ENCODE data around the gene TRIP12.
"Not testable (repeated sequence)": the region's sequence is repeated elsewhere in the genome, so short reads cannot be mapped to it uniquely, and the experiment has no call there.

Gene TRIP12

DNA sequence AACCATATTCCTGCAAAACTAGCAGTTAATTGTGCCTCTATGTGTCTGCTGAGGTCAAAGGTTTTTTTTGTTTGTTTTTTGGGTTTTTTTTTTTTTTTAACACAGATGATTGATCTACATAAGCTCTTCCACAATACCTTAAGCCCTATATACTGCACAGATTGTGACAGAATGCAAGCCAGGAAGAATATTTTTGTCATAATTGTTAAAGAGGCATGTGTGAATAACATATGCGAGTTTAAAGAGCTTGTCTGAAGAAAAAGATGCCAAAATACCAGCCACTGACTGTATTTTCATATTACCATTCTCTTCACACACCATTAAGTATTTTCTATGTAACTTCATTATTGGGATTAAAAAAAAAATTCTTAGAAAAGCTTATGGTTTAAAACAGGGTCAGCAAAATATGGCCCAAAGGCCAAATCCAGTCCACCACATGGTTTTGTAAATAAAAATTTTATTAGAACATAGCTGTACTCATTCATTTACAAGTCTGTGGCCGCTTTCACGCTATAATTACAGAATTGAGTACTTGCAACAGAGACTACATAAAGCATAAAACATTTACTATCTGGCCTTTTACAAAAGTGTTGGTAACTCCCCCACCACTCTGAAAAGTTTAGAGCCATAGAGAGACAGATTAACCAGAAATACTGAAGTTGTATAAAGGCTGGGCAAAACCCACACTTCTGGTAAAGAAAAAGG, 89.9 kb downstream of the TRIP12 start:
- no peak for DNase-seq (ENCODE audit: low read depth in 3 of 3)

DNA sequence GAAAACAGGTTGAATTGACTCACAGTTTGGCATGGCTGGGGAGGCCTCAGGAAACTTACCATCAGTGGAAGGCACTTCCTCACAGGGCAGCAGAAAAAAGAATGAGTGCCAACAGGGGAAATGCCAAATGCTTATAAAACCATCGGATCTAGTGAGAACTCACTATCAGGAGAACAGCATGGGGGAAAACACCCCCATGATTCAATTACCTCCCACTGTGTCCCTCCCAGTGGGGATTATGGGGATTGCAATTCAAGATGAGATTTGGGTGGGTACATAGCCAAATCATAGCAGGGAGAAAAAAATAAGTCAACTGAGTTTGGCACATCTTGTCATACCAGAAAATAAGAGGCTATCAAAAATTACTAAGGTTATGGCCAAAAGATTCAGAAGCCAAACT, 96.3 kb downstream of the TRIP12 start:
- no peak for DNase-seq (ENCODE audit: low read depth in 3 of 3)

DNA sequence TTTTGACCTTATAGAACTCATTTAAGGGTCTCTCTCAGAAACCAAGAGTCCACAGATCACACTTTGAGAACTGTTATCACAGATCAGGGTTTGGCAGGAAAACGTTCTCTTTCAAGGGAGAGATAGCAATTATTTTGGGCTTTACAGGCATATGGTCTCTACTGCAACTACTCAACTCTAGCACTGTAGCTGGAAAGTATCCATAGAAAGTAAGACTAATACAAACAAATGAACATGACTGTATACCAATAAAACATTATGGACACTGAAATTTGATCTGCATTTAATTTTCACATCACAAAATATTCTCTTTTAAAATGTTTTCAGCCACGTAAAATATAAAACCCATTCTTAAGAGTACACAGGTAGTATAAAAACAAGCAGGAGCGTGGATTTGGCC, 100.5 kb downstream of the TRIP12 start:
- no peak for DNase-seq (ENCODE audit: low read depth in 3 of 3)

DNA sequence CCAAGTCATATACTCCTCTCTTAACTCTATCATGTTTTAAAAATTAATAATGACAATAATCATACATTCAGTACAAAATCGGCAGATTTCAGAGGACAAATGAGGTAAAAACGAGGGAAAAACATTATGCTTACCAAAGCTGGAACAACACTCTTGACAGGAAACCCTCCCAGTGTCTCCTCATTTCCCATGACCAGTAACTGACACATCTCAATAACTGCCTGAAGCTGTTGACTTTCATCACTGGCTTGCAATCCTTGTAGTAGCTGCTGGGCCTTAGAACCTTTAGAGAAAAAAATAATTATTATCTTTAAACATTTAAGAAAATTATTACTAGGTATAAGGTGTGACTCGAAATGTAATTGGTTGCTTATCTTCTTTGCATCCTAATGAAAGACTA, 103.6 kb downstream of the TRIP12 start:
- DNase-seq (ENCODE audit: low read depth in 3 of 3): no peak

- no peak for DNase-seq (ENCODE audit: low read depth in 3 of 3)
These were observed 106.0 kb downstream of the TRIP12 start for GRCh38 chr2:229815858-229816257.

DNA sequence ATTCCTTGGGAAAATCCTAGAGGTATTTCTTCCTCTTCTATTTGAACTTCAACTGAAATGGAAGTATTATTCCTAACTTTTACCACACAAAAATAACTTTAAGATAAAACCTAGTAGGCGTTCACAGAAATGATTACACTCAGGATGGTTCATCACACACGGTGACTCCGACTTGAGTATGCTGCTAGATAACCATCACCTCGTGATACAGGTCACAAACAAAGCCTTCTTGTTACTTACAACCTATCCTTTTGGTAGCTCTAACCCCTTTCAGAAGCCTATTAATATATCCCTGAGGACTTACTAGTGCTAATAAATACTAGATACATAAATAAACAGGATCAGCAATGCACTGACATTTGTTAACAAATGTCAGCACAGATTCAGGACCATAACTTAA, 106.5 kb downstream of the TRIP12 start:
- no peak for DNase-seq (ENCODE audit: low read depth in 3 of 3)

DNA sequence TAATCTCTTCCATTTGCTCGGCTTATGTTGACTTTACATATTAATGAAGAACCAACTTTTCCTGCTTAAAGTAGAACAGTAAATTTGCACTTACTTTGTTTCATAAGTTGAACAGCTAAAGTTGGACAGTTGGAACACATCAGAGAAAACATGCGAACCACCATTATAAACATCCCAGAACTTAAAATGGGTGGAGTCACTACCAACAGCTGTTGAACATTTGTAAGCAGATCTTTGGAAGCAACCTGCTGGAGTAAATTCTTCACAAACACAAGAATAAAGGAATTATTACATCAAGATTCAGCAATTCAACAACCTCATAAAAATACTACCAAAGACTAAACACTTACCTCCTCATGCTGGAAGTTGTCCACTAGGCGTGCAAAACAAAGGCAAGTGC, 111.0 kb downstream of the TRIP12 start:
- no peak for DNase-seq (ENCODE audit: low read depth in 3 of 3)

GRCh38 chr2:229805559-229805958, 116.2 kb downstream of the TRIP12 start:
- no peak for DNase-seq (ENCODE audit: low read depth in 3 of 3)

- no peak for DNase-seq (ENCODE audit: low read depth in 3 of 3)
These were observed 119.0 kb downstream of the TRIP12 start for GRCh38 chr2:229802785-229803184.

GRCh38 chr2:229800997-229801754, 120.6 kb downstream of the TRIP12 start:
- peak; percentile 33 to 51 (median 38) for DNase-seq (ENCODE audit: low read depth in 3 of 3)

GRCh38 chr2:229798446-229799155, 123.2 kb downstream of the TRIP12 start:
- no peak for DNase-seq (ENCODE audit: low read depth in 3 of 3)

DNA sequence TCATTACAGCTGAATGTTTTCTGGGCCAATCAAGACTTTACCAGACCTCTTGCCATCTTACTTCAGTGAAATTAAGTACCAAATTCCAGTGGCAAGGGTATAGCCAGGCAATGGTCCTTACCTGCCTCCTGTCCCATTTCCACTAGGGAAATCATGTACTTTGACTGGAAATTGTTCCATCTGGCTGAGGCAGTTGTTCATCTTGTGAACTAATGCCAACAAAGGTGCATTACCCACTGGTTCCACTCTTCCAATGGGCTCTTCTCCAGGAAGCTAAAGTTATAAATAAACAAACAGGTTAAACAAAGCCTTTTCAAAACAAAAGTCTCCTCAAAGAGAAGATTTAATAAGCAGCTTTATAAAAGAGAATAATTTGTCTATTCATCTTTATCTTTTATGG, 126.8 kb downstream of the TRIP12 start:
- DNase-seq (ENCODE audit: low read depth in 3 of 3): no peak

- DNase-seq (ENCODE audit: low read depth in 3 of 3): no peak
These were observed 127.2 kb downstream of the TRIP12 start for GRCh38 chr2:229794636-229795035.

GRCh38 chr2:229786289-229786688, 135.5 kb downstream of the TRIP12 start:
- DNase-seq (ENCODE audit: low read depth in 3 of 3): not testable (repeated sequence)

GRCh38 chr2:229784791-229785190, 137.0 kb downstream of the TRIP12 start:
- no peak for DNase-seq (ENCODE audit: low read depth in 3 of 3)

GRCh38 chr2:229783108-229783721, 138.6 kb downstream of the TRIP12 start:
- no peak for DNase-seq (ENCODE audit: low read depth in 3 of 3)

DNA sequence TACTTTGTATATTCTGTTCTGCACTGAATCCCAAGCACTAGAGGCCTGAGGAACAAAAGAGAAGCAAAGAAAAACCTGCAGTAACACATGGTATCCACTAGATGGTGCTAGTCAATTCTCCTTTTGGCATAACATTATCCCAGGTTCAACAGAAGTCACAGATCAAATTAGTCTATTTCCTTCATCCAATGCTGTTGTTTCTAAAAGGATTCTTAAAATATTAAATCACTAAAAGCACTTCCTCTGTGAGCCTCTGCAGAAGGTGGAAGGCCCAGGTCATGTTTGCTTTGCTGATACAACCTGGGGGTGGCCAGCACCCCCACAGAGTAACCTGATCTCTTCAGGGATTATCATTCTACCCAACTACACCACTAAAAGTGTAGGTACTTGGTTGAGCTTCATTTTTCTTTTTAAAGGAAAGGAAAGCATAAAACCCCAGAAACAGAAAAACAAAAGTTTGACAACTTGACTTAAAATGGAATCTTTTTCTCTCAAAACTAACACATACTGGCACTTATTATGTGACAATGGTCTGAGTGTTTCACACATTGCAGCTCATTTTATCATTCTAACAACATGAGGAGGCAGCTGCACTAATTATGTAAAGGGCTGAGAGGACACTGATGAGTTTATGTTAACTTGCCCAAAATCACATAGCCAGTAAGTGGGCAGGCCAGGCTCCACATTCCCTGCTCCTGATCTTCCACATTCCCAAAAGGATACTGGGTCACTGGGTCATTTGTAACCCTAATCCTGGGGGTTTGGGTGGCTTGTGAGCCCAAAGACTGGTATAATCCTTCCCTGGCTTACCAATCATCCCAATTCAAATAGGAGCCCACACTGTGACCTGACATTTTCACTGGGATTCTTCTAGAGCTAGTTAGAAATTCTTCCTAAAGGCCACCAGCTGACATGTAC, 140.7 kb downstream of the TRIP12 start:
- DNase-seq (ENCODE audit: low read depth in 3 of 3): no peak

DNA sequence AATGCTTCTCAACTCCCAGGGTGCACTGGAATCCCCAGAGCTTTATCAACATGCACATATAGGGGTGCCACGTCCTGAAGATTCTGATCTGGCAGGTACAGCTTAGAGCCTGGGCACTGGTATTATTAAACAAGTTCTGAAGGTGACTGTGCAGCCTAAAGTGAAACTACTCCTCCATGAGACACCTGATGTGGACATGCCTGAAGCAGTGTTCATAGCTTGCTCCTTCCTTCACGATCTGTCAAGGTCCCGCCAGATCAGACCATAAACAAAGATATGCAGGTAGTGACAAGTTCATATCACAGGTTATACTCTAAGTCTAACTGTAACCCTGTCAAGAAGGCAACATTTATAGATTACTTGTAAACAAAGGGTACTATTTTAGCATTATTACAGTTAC, 142.2 kb downstream of the TRIP12 start:
- no peak for DNase-seq (ENCODE audit: low read depth in 3 of 3)

DNA sequence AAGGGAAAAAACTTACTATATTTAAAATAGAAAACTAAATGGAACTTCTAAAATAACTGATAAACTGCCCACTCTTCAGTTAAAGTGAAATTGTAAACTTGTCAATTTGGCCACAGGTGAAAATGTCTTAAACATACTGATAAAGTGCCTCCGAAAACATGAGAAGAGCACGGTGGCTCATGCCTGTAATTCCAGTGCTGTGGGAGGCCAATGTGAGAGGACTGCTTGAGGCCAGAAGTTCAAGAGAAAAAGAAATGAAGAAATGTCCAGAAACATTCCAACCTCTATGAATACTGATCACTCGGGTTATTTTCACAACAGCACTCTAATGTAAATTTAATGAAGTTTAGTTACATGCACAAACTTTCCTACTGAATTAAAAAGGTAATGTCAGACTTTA, 144.1 kb downstream of the TRIP12 start:
- DNase-seq (ENCODE audit: low read depth in 3 of 3): no peak

- DNase-seq (ENCODE audit: low read depth in 3 of 3): no peak
These were observed 146.0 kb downstream of the TRIP12 start for GRCh38 chr2:229775614-229776313.

DNA sequence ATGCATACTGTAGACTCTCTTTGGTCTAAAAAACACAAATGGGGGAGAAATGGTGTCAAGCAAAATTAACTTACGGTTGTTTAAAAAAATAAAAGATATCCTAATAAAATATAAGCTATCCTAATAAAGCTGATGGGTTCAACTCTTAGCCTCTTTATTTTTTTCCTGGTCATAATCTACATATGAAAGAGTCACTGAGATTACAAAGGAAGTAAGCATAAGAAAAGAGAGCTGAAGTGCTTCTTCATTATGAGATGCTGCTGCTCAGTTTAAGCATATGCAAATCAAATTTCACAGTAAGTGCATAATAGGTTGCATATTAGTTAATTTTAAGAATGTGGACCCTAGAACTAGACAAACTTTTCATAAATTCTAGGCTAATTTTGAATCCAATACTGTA, 147.6 kb downstream of the TRIP12 start:
- DNase-seq (ENCODE audit: low read depth in 3 of 3): no peak
